Stimulated activated CD8-positive, alpha-beta memory T cell treated with anti-CD3 and anti-CD28 coated beads, Interleukin-7, amount 100 ng/mL, for 24 hours (primary cell): Measurements from ENCODE around the gene BLACAT1.

Source experiments
- DNase-seq: peaks from one replicate; pipeline ENCODE4 v3.0.0-alpha.2; 2020; ENCODE audit warnings: low read depth

BLACAT1 gene

DNA sequence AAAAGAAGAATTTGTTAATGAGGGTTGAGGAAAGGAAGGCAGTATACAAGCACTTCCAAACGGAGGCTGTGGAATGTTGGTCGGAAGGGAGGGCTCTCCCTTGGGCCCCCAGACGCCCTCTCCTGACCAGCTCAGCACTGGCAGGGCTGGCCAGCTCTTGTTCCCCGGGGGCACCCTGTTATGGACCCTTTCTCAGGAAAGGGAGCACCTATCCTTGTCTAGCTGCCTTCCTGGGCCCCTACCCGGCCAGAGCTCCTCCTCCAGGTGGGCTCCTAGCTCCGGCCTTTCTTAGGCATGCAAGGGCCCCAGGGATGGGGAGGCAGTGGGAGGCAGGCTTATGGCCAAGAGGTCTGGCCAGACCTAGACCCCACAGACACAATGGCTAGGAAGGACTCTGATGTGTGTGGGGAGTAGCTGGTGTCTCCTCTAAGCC lies 926 bp downstream of the BLACAT1 start:
- no peak for DNase-seq

GRCh38 chr1:205453466-205453865 lies 2.4 kb downstream of the BLACAT1 start:
- no peak for DNase-seq

GRCh38 chr1:205452933-205453332 lies 2.9 kb downstream of the BLACAT1 start:
- no peak for DNase-seq

- DNase-seq = no peak
Observed at GRCh38 chr1:205452364-205452763, 3.5 kb downstream of the BLACAT1 start.

DNA sequence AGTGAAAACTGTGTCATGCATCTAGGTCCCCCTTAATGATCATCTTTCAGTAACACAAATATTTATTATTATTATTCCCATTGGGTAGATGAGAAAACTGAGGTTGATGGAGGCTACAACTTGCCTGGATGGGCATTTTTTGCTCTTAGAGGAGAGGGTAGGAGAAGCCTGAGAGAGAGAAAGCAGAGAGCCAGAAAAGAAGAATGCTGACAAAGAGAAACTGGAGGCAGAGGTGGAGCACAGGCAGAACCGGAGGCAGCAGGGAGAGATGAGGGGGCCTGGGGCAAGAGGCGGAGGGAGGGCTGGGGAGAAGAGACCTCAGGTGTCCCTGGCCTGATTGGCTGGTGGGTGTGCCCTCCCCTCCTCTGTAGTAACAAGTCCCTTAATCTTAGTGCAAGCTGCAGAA lies 4.1 kb downstream of the BLACAT1 start:
- DNase-seq = no peak

DNA sequence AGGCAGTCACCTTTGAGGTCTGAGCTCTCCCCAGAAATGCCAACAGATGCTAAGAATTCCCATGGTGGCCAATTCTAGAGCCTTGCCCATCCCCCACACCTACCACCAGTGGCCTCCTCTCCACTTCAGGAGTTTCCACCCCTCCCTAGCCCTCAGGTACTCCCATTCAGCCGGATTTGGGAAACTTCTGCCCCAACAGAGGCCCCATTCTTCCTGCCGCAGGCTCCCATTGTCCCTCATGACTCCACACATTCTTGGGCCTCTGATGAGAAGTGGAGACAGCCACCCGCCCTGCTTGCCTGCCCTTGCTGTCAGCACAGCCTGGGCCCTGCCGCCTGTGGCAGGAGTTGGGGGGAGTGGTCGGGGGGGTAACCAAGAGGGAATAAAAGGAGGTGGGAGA lies 4.6 kb downstream of the BLACAT1 start:
- no peak for DNase-seq

GRCh38 chr1:205450448-205450847 lies 5.4 kb downstream of the BLACAT1 start:
- no peak for DNase-seq

DNA sequence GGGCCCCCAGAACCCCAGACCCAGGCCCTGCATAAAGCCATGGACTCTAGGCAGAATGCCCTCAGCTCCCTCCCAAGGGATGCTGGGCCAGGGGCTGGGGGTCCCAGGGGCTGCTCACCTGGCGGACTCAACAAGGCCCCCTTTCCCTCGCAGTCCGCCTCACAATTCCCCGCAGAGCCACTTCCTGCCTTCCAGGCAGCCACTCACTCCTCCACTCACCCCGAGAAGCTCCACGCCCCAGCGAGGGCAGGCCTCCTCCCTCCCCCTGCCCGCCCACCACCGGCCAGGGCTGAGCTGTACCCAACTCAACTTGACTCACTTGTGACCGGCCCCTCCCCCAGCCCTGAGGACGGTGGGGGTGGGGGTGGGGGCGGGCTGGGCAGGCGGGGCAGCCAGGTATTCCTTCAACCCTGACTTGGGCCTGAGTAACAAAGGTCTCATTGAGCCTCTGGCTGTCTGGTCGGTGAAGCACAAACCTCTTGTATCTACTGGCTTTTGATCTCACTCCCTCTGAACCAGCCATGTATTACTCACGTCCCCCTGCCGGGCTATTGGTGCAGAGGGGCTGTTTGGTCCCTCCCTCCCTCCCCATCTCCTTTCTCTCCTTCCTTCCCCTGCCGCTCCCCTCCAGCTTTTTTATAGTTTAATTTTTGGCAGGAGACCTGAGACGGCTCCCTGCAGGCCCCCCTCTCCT lies 5.9 kb downstream of the BLACAT1 start:
- DNase-seq = no peak

- no peak for DNase-seq
Observed at GRCh38 chr1:205449254-205449749, 6.5 kb downstream of the BLACAT1 start.

- DNase-seq = no peak
Observed at GRCh38 chr1:205448540-205449253, 7.1 kb downstream of the BLACAT1 start.

- DNase-seq = no peak
Observed at GRCh38 chr1:205447457-205448341, 8.1 kb downstream of the BLACAT1 start.

DNA sequence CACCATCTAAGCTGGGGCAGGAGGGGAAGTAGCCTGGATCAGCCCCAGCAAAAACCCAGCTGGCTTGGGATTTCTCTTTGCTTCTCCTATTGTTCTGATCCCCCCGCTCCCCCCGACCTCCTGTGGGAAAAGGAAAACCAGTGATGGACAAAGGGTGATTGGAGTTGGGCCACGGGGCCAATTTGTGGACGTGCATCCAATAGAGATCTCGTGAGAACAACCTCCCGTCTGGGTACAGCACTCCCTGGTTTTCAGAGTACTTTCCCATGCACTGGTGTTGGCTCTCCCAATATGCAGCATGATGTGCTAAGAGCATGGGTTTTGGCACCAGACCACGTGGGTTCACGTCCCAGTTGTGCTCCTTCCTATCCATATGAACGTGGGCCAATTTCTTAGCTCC lies 9.0 kb downstream of the BLACAT1 start:
- DNase-seq = no peak

DNA sequence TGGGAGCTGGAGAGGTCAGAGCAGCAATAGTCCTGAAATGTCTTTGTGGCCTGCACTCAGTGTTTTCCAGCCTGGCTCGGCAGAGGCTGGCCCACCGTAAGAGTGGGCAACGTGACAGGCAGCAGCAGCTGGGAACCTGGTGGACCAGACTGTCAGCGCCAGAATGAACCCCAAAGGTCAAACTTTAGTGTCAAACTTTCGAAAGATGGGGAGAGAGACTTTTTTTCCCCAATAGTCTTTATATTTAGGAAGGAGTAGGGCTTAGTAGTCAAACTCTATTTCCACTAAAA lies 10.3 kb downstream of the BLACAT1 start:
- no peak for DNase-seq

GRCh38 chr1:205444931-205445645 lies 10.8 kb downstream of the BLACAT1 start:
- DNase-seq = no peak

GRCh38 chr1:205444300-205444930 lies 11.4 kb downstream of the BLACAT1 start:
- DNase-seq = no peak

- no peak for DNase-seq
Observed at GRCh38 chr1:205443585-205444299, 12.1 kb downstream of the BLACAT1 start.

GRCh38 chr1:205442051-205442725 lies 13.7 kb downstream of the BLACAT1 start:
- DNase-seq = no peak

DNA sequence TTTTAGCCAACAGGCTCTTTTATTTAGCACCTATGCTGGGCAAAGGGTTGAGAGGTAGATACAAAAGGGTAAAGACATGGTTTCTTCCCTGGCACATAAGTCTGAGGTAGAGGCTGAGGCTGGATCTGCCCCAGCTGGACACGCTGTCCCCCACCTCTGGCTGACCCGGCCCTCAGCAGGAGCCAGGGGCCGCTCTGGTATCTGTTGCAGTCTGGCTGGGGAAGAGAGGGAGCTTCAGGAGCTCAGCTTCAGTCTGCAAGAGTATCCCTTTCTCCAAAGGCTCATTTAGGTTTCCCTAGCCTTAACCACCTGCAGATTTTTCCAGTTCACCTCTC lies 14.2 kb downstream of the BLACAT1 start:
- DNase-seq = no peak

DNA sequence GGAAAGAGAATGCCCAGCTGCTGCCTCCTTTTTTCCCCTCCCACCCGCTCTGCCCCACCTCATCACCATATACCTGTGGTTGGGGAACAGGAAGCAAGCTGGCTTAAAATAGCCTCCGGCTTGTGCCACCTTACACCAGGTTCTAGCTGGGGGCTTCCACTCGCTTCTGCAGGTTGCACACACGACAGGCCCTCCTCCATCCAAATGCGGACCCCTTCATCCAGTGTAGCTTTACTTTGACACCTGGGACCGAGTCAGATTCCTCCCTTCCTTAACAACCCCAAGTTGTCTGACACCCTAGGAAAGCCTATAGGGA lies 14.6 kb downstream of the BLACAT1 start:
- no peak for DNase-seq

DNA sequence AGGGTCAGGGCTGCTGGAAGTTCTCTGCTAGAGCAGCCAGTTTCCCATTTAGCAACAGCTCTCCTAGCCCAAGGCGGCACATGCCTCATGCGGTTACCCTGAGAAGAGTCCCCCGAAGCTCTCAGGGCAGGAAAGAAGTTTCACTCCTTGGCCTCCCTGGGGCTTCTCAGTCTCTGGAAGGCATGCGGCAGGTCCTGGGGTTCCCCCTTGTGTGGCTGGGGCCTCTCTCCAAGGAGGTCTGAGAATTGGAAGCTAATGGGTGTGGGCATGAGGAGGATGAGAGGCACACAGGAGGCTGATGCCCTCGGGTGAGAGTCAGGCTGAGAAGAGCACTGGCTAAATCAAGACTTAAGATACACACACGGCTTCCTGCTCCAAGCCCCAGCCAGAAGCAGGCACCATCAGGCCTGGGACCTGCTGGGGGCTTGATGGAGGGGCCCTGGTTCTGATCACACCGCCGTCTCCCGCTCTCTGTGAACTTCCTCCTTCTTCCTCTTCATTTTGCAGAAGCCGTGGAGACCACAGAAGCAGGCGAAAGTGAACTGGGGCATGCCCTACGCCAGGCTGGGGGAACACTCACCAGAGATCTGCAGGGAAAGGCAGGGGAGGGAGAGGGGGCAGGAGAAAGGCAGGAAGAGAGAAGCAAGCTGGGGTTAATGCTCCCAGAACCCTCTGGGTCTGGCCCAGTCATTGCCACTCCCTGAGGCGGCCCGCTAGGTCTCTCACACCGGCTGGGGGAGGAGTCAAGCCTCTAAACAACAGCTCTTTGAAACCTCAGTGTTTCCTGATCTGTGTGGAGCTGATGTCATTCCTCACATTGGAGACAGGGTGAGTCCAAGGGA lies 15.1 kb downstream of the BLACAT1 start:
- peak; percentile 28 for DNase-seq
